GM12878 (cell line): ENCODE data around the gene EXOC5. TPM values are rescaled to one million over a fixed set of nuclear protein-coding genes. Genes with fewer than 3 reads are reported as not detected.

Experiments used
- ATAC-seq: fragments of 200-7000 bp; cut with Tn5 transposase; 3 replicates; pipeline ENCODE4 v1.9.1; 2020; ENCODE audit warnings: mild to moderate bottlenecking, moderate library complexity
- BruUV-seq: library from RNA; stranded (reverse); fragments of 400-500 nt; replicated peaks from 2 replicates; lab custom pipeline; 2021; lab: Mats Ljungman, UMichigan
- CTCF ChIA-PET: fragments of 300-600 bp; sonication (Branson Sonifier 250); formaldehyde crosslinking; extraction: SDS; loops from one replicate; lab custom pipeline; 2021; ENCODE audit warnings: inconsistent platforms; lab: Yijun Ruan, JAX
- POLR2A ChIA-PET: fragments of 350-600 bp; formaldehyde crosslinking; extraction: SDS; loops from one replicate; lab custom pipeline; 2021; ENCODE audit warnings: inconsistent platforms; lab: Charles Lee
- RAD21 ChIA-PET: fragments of 300-600 bp; sonication (Branson Sonifier 250); formaldehyde crosslinking; loops from one replicate; lab custom pipeline; 2023; ENCODE audit warnings: antibody characterized with exemption; ENCODE audit not compliant: unreplicated experiment; lab: Charles Lee
- SMC1A ChIA-PET: fragments of 300-600 bp; sonication (Branson Sonifier 250); formaldehyde crosslinking; loops from one replicate; lab custom pipeline; 2023; ENCODE audit not compliant: unreplicated experiment, uncharacterized antibody; lab: Charles Lee
- DNase-seq: peaks from one replicate; pipeline ENCODE4 v3.0.0-alpha.2; 2011; ENCODE audit warnings: low read depth, low spot score
- FAIRE-seq: peaks from 3 replicates; lab custom pipeline; 2011; peaks lifted over from hg19 to GRCh38; lab: Jason Lieb, UNC
- H2AFZ ChIP-seq: 2 replicates; pipeline ENCODE4 v1.6.0; 2011; ENCODE audit warnings: low read depth, low read length, control low read depth; ENCODE audit not compliant: control insufficient read depth
- H3K27ac ChIP-seq: 2 replicates; pipeline ENCODE4 v1.5.1; 2011; ENCODE audit warnings: control low read depth; ENCODE audit not compliant: control insufficient read depth, insufficient read depth
- H3K27me3 ChIP-seq, 2 experiments: replicated peaks in 1 of 2; 2 replicates each; pipeline versions ENCODE4 v1.6.0 to v1.6.1; 2011; ENCODE audit warnings: low read length in 1 of 2; ENCODE audit not compliant: control insufficient read depth in 2 of 2, insufficient read depth in 2 of 2
- H3K36me3 ChIP-seq, 2 experiments: 2 replicates each; pipeline ENCODE4 v1.5.1; 2011; ENCODE audit warnings: low read length in 1 of 2; ENCODE audit not compliant: control insufficient read depth in 2 of 2, insufficient read depth in 2 of 2
- H3K4me1 ChIP-seq: 2 replicates; pipeline ENCODE4 v1.6.1; 2011; ENCODE audit warnings: mild to moderate bottlenecking, low read length, moderate library complexity, mixed read lengths; ENCODE audit not compliant: control insufficient read depth, insufficient read depth
- H3K4me2 ChIP-seq: 2 replicates; pipeline ENCODE4 v1.6.0; 2011; ENCODE audit warnings: control low read depth; ENCODE audit not compliant: control insufficient read depth, insufficient read depth
- H3K4me3 ChIP-seq: fragments of 200-600 bp; sonication (generic); 2 replicates; pipeline ENCODE4 v1.5.1; 2016
- H3K79me2 ChIP-seq: 2 replicates; pipeline ENCODE4 v1.6.0; 2011; ENCODE audit warnings: low read length; ENCODE audit not compliant: control insufficient read depth, insufficient read depth
- H3K9ac ChIP-seq: 2 replicates; pipeline ENCODE4 v1.8.0; 2011; ENCODE audit warnings: low read length, control low read depth, mixed read lengths; ENCODE audit not compliant: control insufficient read depth, insufficient read depth
- H3K9me3 ChIP-seq: replicated peaks from 3 replicates; pipeline ENCODE4 v1.5.1; 2011; ENCODE audit warnings: mild to moderate bottlenecking, low read length; ENCODE audit not compliant: control insufficient read depth, insufficient read depth
- H4K20me1 ChIP-seq: 2 replicates; pipeline ENCODE4 v1.6.0; 2011; ENCODE audit not compliant: control insufficient read depth, insufficient read depth
- ATF2 ChIP-seq: IDR thresholded peaks from 2 replicates; pipeline ENCODE4 v1.6.1; 2012; ENCODE audit warnings: low read length, inconsistent platforms
- BCLAF1 ChIP-seq: fragments of 450-650 bp; IDR thresholded peaks from 2 replicates; pipeline ENCODE4 v1.6.1; 2017; ENCODE audit warnings: antibody characterized with exemption, mild to moderate bottlenecking, moderate library complexity
- KAT2A ChIP-seq: conservative IDR thresholded peaks from 2 replicates; pipeline ENCODE4 v1.6.1; 2011; ENCODE audit warnings: low read depth, low read length; ENCODE audit not compliant: control insufficient read depth
- RAD21 ChIP-seq: IDR thresholded peaks from 2 replicates; pipeline ENCODE4 v1.6.1; 2011; ENCODE audit warnings: mild to moderate bottlenecking, low read depth, low read length, moderate library complexity; ENCODE audit not compliant: insufficient read depth
- SREBF2 ChIP-seq: IDR thresholded peaks from 2 replicates; pipeline ENCODE4 v1.6.1; 2012; ENCODE audit warnings: mild to moderate bottlenecking, low read length
- ZBED1 ChIP-seq: IDR thresholded peaks from 2 replicates; pipeline ENCODE4 v1.6.1; 2016; ENCODE audit warnings: borderline replicate concordance
- ZNF217 ChIP-seq: fragments of 450-650 bp; IDR thresholded peaks from 2 replicates; pipeline ENCODE4 v1.6.1; 2017; ENCODE audit warnings: antibody characterized with exemption, mild to moderate bottlenecking
- ZZZ3 ChIP-seq: IDR thresholded peaks from 2 replicates; pipeline ENCODE4 v1.6.1; 2011; ENCODE audit warnings: low read depth; ENCODE audit not compliant: control insufficient read depth, insufficient read length
- WGBS: methylation state at CpG from one replicate; pipeline ENCODE4 v1.1.6; 2016; ENCODE audit warnings: low lambda C conversion rate; ENCODE audit not compliant: insufficient replicate concordance, insufficient coverage; ENCODE audit errors: missing lambda C conversion rate; 5-methylcytosine and 5-hydroxymethylcytosine counted together
- in situ Hi-C: fragments of 300-500 bp; cut with MboI; formaldehyde crosslinking; loops from 9 replicates; pipeline ENCODE4 v1.14.3; 2018; ENCODE audit warnings: mixed read lengths
- intact Hi-C: fragments of 100-400 bp; cut with micrococcal nuclease; formaldehyde crosslinking; loops from one replicate; pipeline ENCODE4 v1.14.2; 2022; ENCODE audit not compliant: unreplicated experiment
- polyA plus RNA-seq, 11 experiments: library from polyadenylated mRNA; depleted of rRNA in 4 of 11; unstranded in 6 of 11; stranded (reverse) in 5 of 11; fragments of >200 nt; fragmentation: Nextera tagmentation in 4 of 11; fragmentation: Illumina TruSeq in 1 of 11; extraction: Ambion mirVana in 4 of 11; extraction: Trizol in 1 of 11; gene quantifications; 1 replicate in 1 of 11; 2 replicates in 10 of 11; pipeline versions ENCODE4 v1.2.1 to v1.2.3, GENCODE V29; 2011 to 2016; ENCODE audit warnings: inconsistent platforms in 2 of 11, missing spikeins in 2 of 11, low read depth in 1 of 11
- total RNA-seq, 4 experiments: library from RNA; depleted of rRNA in 3 of 4; stranded (reverse); fragments of >200 nt in 3 of 4; fragmentation: Illumina TruSeq in 1 of 4; extraction: Trizol in 1 of 4; gene quantifications; 2 replicates each; pipeline versions ENCODE4 v1.2.1 to v1.2.3, GENCODE V29; 2013 to 2021

The EXOC5 gene
- total and polyA plus RNA-seq, 10 of the 15 experiments (the other 5 are each of a cell fraction or from before 2014, with no cell fraction given): 10.3 to 101 (median 43.6) TPM

GRCh38 chr14:57209561-57209960, 59.1 kb downstream of the EXOC5 start:
- Histone ChIP-seq H3K27me3 (no peaks in the 10 kb centered on the region), H3K4me1 (no peaks in the 10 kb centered on the region), H3K9ac (no peak overlapping the region), H4K20me1 (no peaks in the 10 kb centered on the region), H2AFZ (no peak overlapping the region), H3K4me3 (no peak overlapping the region)
- intact Hi-C loops (no loop called here), in situ Hi-C loops (no loop called here)
- RAD21 ChIA-PET: no interaction called here
- DNase-seq: no peak
- WGBS: 96% methylated on average over 4 of the region's 4 CpGs
- TF ChIP-seq ZBED1 (no peak), ZZZ3 (no peak), RAD21 (no peak), SREBF2 (no peak)
- TF ChIP-seq, all 136 proteins: peak for 0
- H3K36me3 ChIP-seq: peaks cover 5 to 18% of the 10 kb centered on the region in 2 experiments
- ChIA-PET SMC1A (no interaction called here), POLR2A (no interaction called here), CTCF (no interaction called here)
- ATAC-seq: no peak
- H3K79me2 ChIP-seq: no peaks in the 10 kb centered on the region
- H3K4me2 ChIP-seq: no peak overlapping the region
- no peak overlapping the region for H3K27ac ChIP-seq
- no peak for FAIRE-seq
- no peaks in the 10 kb centered on the region for H3K9me3 ChIP-seq
- no TSS peak for BruUV-seq

GRCh38 chr14:57205938-57206337, 62.8 kb downstream of the EXOC5 start:
- in situ Hi-C loops: no loop called here

More at GRCh38 chr14:57205938-57206337, 62.8 kb downstream of the EXOC5 start:
- intact Hi-C loops: no loop called here
- ChIA-PET POLR2A (no interaction called here), RAD21 (no interaction called here), SMC1A (interaction anchor here (0.7 to 1.2 kb wide), 3 partner anchors 9 to 58 kb away, joined by 3 read pairs; no protein-coding TSS in a partner anchor), CTCF (interaction anchor here (0.6 to 0.8 kb wide), 3 partner anchors 21 to 1689 kb away, joined by 3 to 4 read pairs (median 4); no protein-coding TSS in a partner anchor)
- H4K20me1 ChIP-seq: no peaks in the 10 kb centered on the region
- no TSS peak for BruUV-seq
- H3K9me3 ChIP-seq: no peaks in the 10 kb centered on the region
- ATAC-seq (no peak), DNase-seq (no peak), FAIRE-seq (no peak)
- H2AFZ ChIP-seq: no peak overlapping the region
- H3K9ac ChIP-seq: no peak overlapping the region
- H3K4me2 ChIP-seq: no peak overlapping the region
- TF ChIP-seq ATF2 (no peak), KAT2A (no peak), ZNF217 (no peak), BCLAF1 (no peak)
- no peak overlapping the region for H3K27ac ChIP-seq
- H3K36me3 ChIP-seq: peaks cover 0 to 7% of the 10 kb centered on the region in 2 experiments; a peak in 2 of 4 replicates
- no peaks in the 10 kb centered on the region for H3K79me2 ChIP-seq
- H3K27me3 ChIP-seq: no peaks in the 10 kb centered on the region
- H3K4me3 ChIP-seq: no peak overlapping the region
- WGBS: 68% methylated on average over 5 of the region's 5 CpGs
- H3K4me1 ChIP-seq: no peaks in the 10 kb centered on the region
